Sigmoid colon (tissue), 7 donors: ENCODE measurements around the gene CYP4F8. TPM values are rescaled to one million over a fixed set of nuclear protein-coding genes. Genes with fewer than 3 reads are reported as not detected.

ENCODE experiments used
- DNase-seq: peaks from one replicate; pipeline ENCODE4 v3.0.0-alpha.2; 2019
- H3K27ac ChIP-seq, 4 donors: fragments of 200-600 bp; sonication (generic); one replicate each; pipeline ENCODE4 v1.5.1; 2016 to 2019; ENCODE audit warnings: mild to moderate bottlenecking in 1 of 4
- H3K27me3 ChIP-seq, 3 donors: fragments of 200-600 bp; sonication (generic); one replicate each; pipeline ENCODE4 v1.5.1; 2019; ENCODE audit warnings: mild to moderate bottlenecking in 1 of 3
- H3K36me3 ChIP-seq, 4 donors: fragments of 200-600 bp; sonication (generic); one replicate each; pipeline ENCODE4 v1.5.1; 2016 to 2019
- H3K4me1 ChIP-seq, 4 donors: fragments of 200-600 bp; sonication (generic); one replicate each; pipeline ENCODE4 v1.5.1; 2017 to 2019
- H3K4me3 ChIP-seq, 4 donors: fragments of 200-600 bp; sonication (generic); one replicate each; pipeline ENCODE4 v1.5.1; 2017 to 2019; ENCODE audit warnings: mild to moderate bottlenecking in 2 of 4, moderate library complexity in 1 of 4
- H3K9me3 ChIP-seq, 4 donors: fragments of 200-600 bp in 3 of 4; sonication (generic) in 3 of 4; one replicate each; pipeline versions ENCODE4 v1.5.1 to v1.6.1; 2013 to 2019
- EP300 ChIP-seq, 4 donors: sonication (generic); formaldehyde crosslinking; IDR thresholded peaks; one replicate each; pipeline ENCODE4 v1.6.1; 2017; ENCODE audit warnings: antibody characterized with exemption in 4 of 4
- POLR2A ChIP-seq, 2 donors: fragments of 450-650 bp; IDR thresholded peaks; one replicate each; pipeline ENCODE4 v1.6.1; 2016; ENCODE audit warnings: antibody characterized with exemption in 2 of 2, mild to moderate bottlenecking in 2 of 2, moderate library complexity in 2 of 2
- POLR2AphosphoS5 ChIP-seq, 4 donors: sonication (generic); formaldehyde crosslinking; IDR thresholded peaks; one replicate each; pipeline ENCODE4 v1.6.1; 2017; ENCODE audit warnings: antibody characterized with exemption in 4 of 4
- WGBS, 2 donors: extraction: QIAGEN DNeasy Blood & Tissue Kit; methylation state at CpG; one replicate each; pipeline ENCODE4 v1.1.7; 2013; 5-methylcytosine and 5-hydroxymethylcytosine counted together
- intact Hi-C: fragments of 100-400 bp; cut with DNase I; formaldehyde crosslinking; loops from one replicate; pipeline ENCODE4 v1.15.1; 2023
- polyA plus RNA-seq, 3 donors: library from polyadenylated mRNA; stranded (reverse); fragments of 200-250 nt; gene quantifications; one replicate each; pipeline ENCODE4 v1.2.3, GENCODE V29; 2013
- total RNA-seq, 4 donors: library from RNA; depleted of rRNA; stranded (reverse); fragments of >200 nt; gene quantifications; one replicate each; pipeline ENCODE4 v1.1.0, GENCODE V29; 2016
- TF ChIP-seq, protein P1 (sequence below), 4 experiments: fragments of 450-650 bp in 3 of 4; fragments of 200-600 bp in 1 of 4; IDR thresholded peaks; one replicate each; pipeline ENCODE4 v1.5.1; 2016 to 2019; ENCODE audit warnings: antibody characterized with exemption in 4 of 4, mild to moderate bottlenecking in 3 of 4, moderate library complexity in 2 of 4
- donor health status: healthy with polysubstance abuse.
- donor health status: Bipolar disorder and iron deficiency.
- donor health status: healthy.

CYP4F8 gene
- total and polyA plus RNA-seq, 7 donors, result not detected

DNA sequence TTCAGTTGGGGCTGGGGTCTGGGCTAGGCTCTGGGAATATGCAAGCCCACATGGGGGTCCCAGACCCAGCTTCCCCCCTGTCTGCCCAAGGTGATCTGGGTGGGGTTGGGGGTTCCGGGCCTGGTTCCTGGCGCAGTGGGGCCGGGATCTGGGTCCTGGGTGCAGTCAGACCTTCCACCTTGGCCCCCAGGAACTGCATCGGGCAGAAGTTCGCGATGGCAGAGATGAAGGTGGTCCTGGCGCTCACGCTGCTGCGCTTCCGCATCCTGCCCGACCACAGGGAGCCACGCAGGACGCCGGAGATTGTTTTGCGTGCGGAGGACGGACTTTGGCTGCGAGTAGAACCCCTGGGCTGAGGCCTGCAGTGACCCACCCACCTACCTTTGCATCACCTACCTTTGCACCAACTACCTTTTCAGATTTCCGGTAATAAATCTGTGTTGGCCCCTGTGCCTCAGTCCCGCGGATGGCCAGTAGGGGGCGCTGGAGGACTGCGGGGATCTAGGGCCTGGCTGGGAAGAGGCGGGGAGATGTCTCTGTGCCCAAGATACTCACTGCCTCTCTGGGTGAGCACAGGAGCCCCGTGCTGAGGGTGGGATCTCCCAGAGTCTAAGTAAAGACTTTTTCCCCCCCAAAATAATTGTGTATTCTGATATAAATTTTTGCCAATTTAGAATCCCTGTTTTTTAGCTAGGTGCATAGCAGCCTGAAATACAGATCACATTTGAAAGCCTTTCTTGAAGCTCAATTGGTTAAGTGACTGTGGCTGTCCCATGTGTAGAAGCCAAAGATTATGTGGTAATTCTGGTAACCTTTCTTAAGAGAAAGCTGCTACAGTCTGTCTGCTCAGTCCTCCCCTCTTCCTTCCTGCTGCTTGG, 14.2 kb downstream of the CYP4F8 start:
- intact Hi-C loops, result loop anchor here (1.0 to 5.0 kb wide), 4 partner anchors 182 to 554 kb away; no protein-coding TSS in a partner anchor
- Histone ChIP-seq H3K27ac (no peak overlapping the region), H3K36me3 (no peaks in the 10 kb centered on the region), H3K27me3 (peaks cover 0 to 27% (median 7%) of the 10 kb centered on the region in 3 donors), H3K9me3 (no peaks in the 10 kb centered on the region), H3K4me3 (no peak overlapping the region), H3K4me1 (peaks cover 0 to 5% (median 2%) of the 10 kb centered on the region in 4 donors)
- DNase-seq, result peak; percentile 87
- TF ChIP-seq POLR2AphosphoS5 (IDR thresholded peaks at IDR 0.05) (no peak), POLR2A (IDR thresholded peaks at IDR 0.05) (no peak), EP300 (IDR thresholded peaks at IDR 0.05) (no peak)
- TF ChIP-seq, protein P1, sequence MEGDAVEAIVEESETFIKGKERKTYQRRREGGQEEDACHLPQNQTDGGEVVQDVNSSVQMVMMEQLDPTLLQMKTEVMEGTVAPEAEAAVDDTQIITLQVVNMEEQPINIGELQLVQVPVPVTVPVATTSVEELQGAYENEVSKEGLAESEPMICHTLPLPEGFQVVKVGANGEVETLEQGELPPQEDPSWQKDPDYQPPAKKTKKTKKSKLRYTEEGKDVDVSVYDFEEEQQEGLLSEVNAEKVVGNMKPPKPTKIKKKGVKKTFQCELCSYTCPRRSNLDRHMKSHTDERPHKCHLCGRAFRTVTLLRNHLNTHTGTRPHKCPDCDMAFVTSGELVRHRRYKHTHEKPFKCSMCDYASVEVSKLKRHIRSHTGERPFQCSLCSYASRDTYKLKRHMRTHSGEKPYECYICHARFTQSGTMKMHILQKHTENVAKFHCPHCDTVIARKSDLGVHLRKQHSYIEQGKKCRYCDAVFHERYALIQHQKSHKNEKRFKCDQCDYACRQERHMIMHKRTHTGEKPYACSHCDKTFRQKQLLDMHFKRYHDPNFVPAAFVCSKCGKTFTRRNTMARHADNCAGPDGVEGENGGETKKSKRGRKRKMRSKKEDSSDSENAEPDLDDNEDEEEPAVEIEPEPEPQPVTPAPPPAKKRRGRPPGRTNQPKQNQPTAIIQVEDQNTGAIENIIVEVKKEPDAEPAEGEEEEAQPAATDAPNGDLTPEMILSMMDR (IDR thresholded peaks at IDR 0.05), result peak; percentile 90 to 98 (median 97)
- WGBS, 2 donors, result 6 to 12% methylated on average over 25 of the region's 25 CpGs

DNA sequence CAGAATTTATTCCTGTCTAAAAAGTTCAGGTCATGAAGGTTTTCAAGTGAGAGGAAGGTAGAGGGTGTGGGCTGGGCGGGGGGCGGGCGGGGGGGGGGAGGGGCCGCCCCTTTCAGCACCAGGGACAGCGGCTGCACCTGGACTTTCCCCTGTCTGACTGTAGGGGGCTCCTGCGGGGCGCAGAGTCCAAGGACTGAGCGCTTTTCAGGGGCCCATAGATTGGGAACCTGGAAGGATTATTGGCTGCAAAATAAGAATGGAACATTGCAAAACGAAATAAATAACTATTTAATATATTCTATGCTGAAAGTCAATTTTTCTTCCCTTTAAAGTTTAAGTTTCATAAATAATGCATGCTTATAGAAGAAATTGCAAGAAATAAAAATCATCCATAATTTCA, 16.8 kb downstream of the CYP4F8 start:
- no peak for DNase-seq
- Histone ChIP-seq H3K9me3 (no peaks in the 10 kb centered on the region), H3K4me1 (peaks cover 0 to 5% (median 2%) of the 10 kb centered on the region in 4 donors), H3K4me3 (no peak overlapping the region), H3K27me3 (peaks cover 0 to 26% (median 7%) of the 10 kb centered on the region in 3 donors), H3K36me3 (no peaks in the 10 kb centered on the region), H3K27ac (no peak overlapping the region)
- no peak for TF ChIP-seq EP300 (IDR thresholded peaks at IDR 0.05)
- no peak for TF ChIP-seq POLR2AphosphoS5 (IDR thresholded peaks at IDR 0.05)
- TF ChIP-seq, protein P1 (IDR thresholded peaks at IDR 0.05), result peak in 1 of 4 experiments; percentile 37
- TF ChIP-seq POLR2A (IDR thresholded peaks at IDR 0.05), result no peak
- 2 to 4% methylated on average over 6 to 9 of the region's 9 CpGs for WGBS, 2 donors
- intact Hi-C loops, result no loop called here

DNA sequence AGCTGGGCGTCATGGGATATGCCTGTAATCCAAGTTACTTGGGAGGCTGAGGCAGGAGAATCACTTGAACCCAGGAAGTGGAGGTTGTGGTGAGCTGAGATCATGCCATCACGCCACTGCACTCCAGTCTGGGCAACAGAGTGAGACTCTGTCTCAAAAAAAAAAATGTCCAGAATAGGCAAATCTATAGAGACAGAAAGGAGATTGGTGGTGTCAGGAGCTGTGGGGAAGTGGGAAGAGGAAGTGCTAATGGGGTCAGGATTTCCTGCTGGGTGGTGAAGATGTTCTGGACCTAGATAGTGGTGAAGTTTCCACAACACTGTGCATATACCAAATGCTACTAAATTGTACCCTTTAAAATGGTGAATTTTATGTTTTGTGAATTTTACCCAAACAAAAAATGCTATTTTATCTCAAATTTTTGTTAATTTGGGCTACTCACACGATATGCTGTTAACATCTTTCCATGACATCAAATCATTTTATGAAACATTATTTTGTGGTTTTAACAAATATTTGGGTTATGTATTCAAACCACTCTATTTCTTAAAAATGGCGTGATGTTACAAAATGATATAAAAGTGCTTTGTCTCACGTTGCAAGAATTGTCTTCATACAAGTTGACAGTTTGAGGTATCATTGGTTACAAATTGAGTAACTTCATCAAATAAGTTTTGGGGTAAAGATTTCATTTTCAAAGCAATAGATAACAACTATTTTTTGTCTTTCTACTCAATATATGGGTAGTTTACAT, 18.2 kb downstream of the CYP4F8 start:
- peaks cover 0 to 26% (median 7%) of the 10 kb centered on the region in 3 donors for H3K27me3 ChIP-seq
- no peaks in the 10 kb centered on the region for H3K36me3 ChIP-seq
- whole genome bisulfite sequencing, 2 donors, result 57 to 80% methylated on average over 5 of the region's 5 CpGs
- intact Hi-C loops, result no loop called here
- TF ChIP-seq POLR2A (IDR thresholded peaks at IDR 0.05), result no peak
- no peak for TF ChIP-seq EP300 (IDR thresholded peaks at IDR 0.05)
- no peak for TF ChIP-seq POLR2AphosphoS5 (IDR thresholded peaks at IDR 0.05)
- TF ChIP-seq, protein P1 (IDR thresholded peaks at IDR 0.05), result no peak
- DNase-seq, result no peak
- no peaks in the 10 kb centered on the region for H3K9me3 ChIP-seq
- H3K4me1 ChIP-seq, result peaks cover 0 to 5% (median 2%) of the 10 kb centered on the region in 4 donors
- H3K27ac ChIP-seq, result no peak overlapping the region
- H3K4me3 ChIP-seq, result no peak overlapping the region

DNA sequence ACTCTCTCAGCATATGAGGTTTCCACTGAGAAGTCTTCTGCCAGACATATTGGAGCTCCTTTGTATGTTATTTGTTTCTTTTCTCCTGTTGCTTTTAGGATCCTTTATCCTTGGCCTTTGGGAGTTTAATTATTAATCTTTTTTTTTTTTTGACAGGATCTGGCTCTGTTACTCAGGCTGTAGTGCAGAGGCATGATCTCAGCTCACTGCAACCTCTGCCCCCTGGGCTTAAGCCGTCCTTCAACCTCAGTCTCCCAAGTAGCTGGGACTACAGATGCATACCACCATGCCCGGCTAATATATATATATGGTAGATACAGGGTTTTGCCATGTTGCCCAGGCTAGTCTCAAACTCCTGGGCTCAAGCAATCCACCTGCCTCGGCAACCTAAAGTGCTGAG, 19.1 kb downstream of the CYP4F8 start:
- intact Hi-C loops, result no loop called here
- WGBS, 2 donors, result 61 to 79% methylated on average over 3 of the region's 3 CpGs

More for the DNA sequence above, 19.1 kb downstream of the CYP4F8 start:
- Histone ChIP-seq H3K9me3 (no peaks in the 10 kb centered on the region), H3K4me3 (no peak overlapping the region), H3K27me3 (peaks cover 0 to 18% (median 0%) of the 10 kb centered on the region in 3 donors), H3K4me1 (peaks cover 0 to 2% (median under 1%) of the 10 kb centered on the region in 4 donors), H3K27ac (no peak overlapping the region), H3K36me3 (no peaks in the 10 kb centered on the region)
- TF ChIP-seq, protein P1 (IDR thresholded peaks at IDR 0.05), result no peak
- no peak for TF ChIP-seq POLR2A (IDR thresholded peaks at IDR 0.05)
- TF ChIP-seq POLR2AphosphoS5 (IDR thresholded peaks at IDR 0.05), result no peak
- no peak for TF ChIP-seq EP300 (IDR thresholded peaks at IDR 0.05)
- DNase-seq, result no peak
